GM23338 (cell line): ENCODE results near the gene RPL41. TPM values are rescaled to one million over a fixed set of nuclear protein-coding genes. Genes with fewer than 3 reads are reported as not detected.

Experiments
- ATAC-seq: fragments of 200-7000 bp; cut with Tn5 transposase; 3 replicates; pipeline ENCODE4 v1.9.1; 2020
- DNase-seq: peaks from one replicate; pipeline ENCODE4 v3.0.0-alpha.2; 2015; ENCODE audit warnings: low spot score
- H2AFZ ChIP-seq: fragments of 200-600 bp; sonication (generic); 2 replicates; pipeline ENCODE4 v1.8.0; 2016; ENCODE audit warnings: antibody characterized with exemption, mild to moderate bottlenecking, moderate library complexity
- H3F3A ChIP-seq: fragments of 200-600 bp; sonication (generic); replicated peaks from 2 replicates; pipeline ENCODE4 v1.8.0; 2017; ENCODE audit warnings: antibody characterized with exemption, mixed run types, low read depth
- H3K27ac ChIP-seq: fragments of 200-600 bp; sonication (generic); 2 replicates; pipeline ENCODE4 v1.6.1; 2016; ENCODE audit warnings: low read depth
- H3K27me3 ChIP-seq: fragments of 200-600 bp; sonication (generic); 2 replicates; pipeline ENCODE4 v1.8.0; 2016; ENCODE audit warnings: mild to moderate bottlenecking, mixed run types, moderate library complexity; ENCODE audit not compliant: insufficient read depth
- H3K36me3 ChIP-seq: fragments of 200-600 bp; sonication (generic); 2 replicates; pipeline ENCODE4 v1.8.0; 2016; ENCODE audit warnings: mild to moderate bottlenecking; ENCODE audit not compliant: insufficient read depth
- H3K4me1 ChIP-seq: fragments of 200-600 bp; sonication (generic); 2 replicates; pipeline ENCODE4 v1.8.0; 2016; ENCODE audit warnings: mild to moderate bottlenecking, moderate library complexity; ENCODE audit not compliant: insufficient read depth
- H3K4me2 ChIP-seq: fragments of 200-600 bp; sonication (generic); 2 replicates; pipeline ENCODE4 v1.7.1; 2017; ENCODE audit warnings: mixed run types
- H3K4me3 ChIP-seq: fragments of 200-600 bp; sonication (generic); 2 replicates; pipeline ENCODE4 v1.6.1; 2016; ENCODE audit warnings: mixed run types
- H3K79me2 ChIP-seq: fragments of 200-600 bp; sonication (generic); replicated peaks from 2 replicates; pipeline ENCODE4 v1.8.0; 2017; ENCODE audit warnings: mild to moderate bottlenecking; ENCODE audit not compliant: insufficient read depth
- H3K9me2 ChIP-seq: fragments of 200-600 bp; sonication (generic); 2 replicates; pipeline ENCODE4 v1.8.0; 2017; ENCODE audit not compliant: insufficient read depth
- H4K20me1 ChIP-seq: fragments of 200-600 bp; sonication (generic); replicated peaks from 2 replicates; pipeline ENCODE4 v1.8.0; 2017; ENCODE audit warnings: mild to moderate bottlenecking; ENCODE audit not compliant: insufficient read depth
- H3K27ac Mint-ChIP-seq: 2 replicates; pipeline ENCODE4 v1.8.0; 2020; ENCODE audit warnings: inconsistent platforms, mild to moderate bottlenecking, moderate library complexity, mixed read lengths
- H3K27me3 Mint-ChIP-seq: 3 replicates; pipeline ENCODE4 v1.8.0; 2022; ENCODE audit warnings: low read depth, mild to moderate bottlenecking, moderate library complexity, mixed read lengths, inconsistent platforms; ENCODE audit not compliant: insufficient read depth, poor library complexity
- H3K36me3 Mint-ChIP-seq: 3 replicates; pipeline ENCODE4 v1.8.0; 2021; ENCODE audit warnings: low read depth, mild to moderate bottlenecking, inconsistent platforms, moderate library complexity, mixed read lengths
- H3K4me1 Mint-ChIP-seq: 3 replicates; pipeline ENCODE4 v1.8.0; 2020; ENCODE audit warnings: mild to moderate bottlenecking, inconsistent platforms, mixed read lengths
- H3K4me3 Mint-ChIP-seq: 3 replicates; pipeline ENCODE4 v1.8.0; 2021; ENCODE audit warnings: moderate library complexity, mild to moderate bottlenecking, inconsistent platforms, mixed read lengths
- H3K9me3 Mint-ChIP-seq: 3 replicates; pipeline ENCODE4 v1.8.0; 2020; ENCODE audit warnings: moderate library complexity, mild to moderate bottlenecking, inconsistent platforms, mixed read lengths
- CREB1 ChIP-seq: fragments of 250-450 bp; sonication (Bioruptor Pico); IDR thresholded peaks from 2 replicates; pipeline ENCODE4 v1.5.0; 2020; ENCODE audit warnings: low read depth, mild to moderate bottlenecking, moderate library complexity
- CTCF ChIP-seq, 2 experiments: fragments of 200-600 bp in 1 of 2; sonication (generic) in 1 of 2; conservative IDR thresholded peaks; 2 replicates each; pipeline versions ENCODE4 v1.5.1 to v1.6.1; 2016 to 2017; ENCODE audit warnings: antibody characterized with exemption in 2 of 2, low read depth in 2 of 2, mild to moderate bottlenecking in 2 of 2, moderate library complexity in 1 of 2
- ETS1 ChIP-seq: IDR thresholded peaks from 2 replicates; pipeline ENCODE4 v1.6.1; 2016; ENCODE audit warnings: antibody characterized with exemption
- EZH2 ChIP-seq: fragments of 200-600 bp; sonication (generic); IDR thresholded peaks from one replicate; pipeline ENCODE4 v1.8.0; 2017; ENCODE audit warnings: antibody characterized with exemption, mild to moderate bottlenecking, low read depth; ENCODE audit not compliant: unreplicated experiment
- EZH2phosphoT487 ChIP-seq: fragments of 200-600 bp; sonication (generic); IDR thresholded peaks from one replicate; pipeline ENCODE4 v1.8.1; 2018; ENCODE audit warnings: antibody characterized with exemption; ENCODE audit not compliant: unreplicated experiment
- NANOG ChIP-seq: IDR thresholded peaks from 2 replicates; pipeline ENCODE4 v1.6.1; 2016; ENCODE audit warnings: antibody characterized with exemption, borderline replicate concordance
- POLR2AphosphoS5 ChIP-seq: IDR thresholded peaks from 2 replicates; pipeline ENCODE4 v1.6.1; 2016; ENCODE audit warnings: antibody characterized with exemption, low read depth
- STAT1 ChIP-seq: IDR thresholded peaks from one replicate; pipeline ENCODE4 v1.6.1; 2016; ENCODE audit warnings: antibody characterized with exemption; ENCODE audit not compliant: unreplicated experiment
- ZNF114 ChIP-seq: fragments of 250-450 bp; sonication (Bioruptor Pico); IDR thresholded peaks from 2 replicates; pipeline ENCODE4 v1.5.0; 2020; ENCODE audit warnings: mild to moderate bottlenecking, moderate library complexity
- ZNF331 ChIP-seq: fragments of 250-450 bp; sonication (Bioruptor Pico); IDR thresholded peaks from 2 replicates; pipeline ENCODE4 v1.5.0; 2020; ENCODE audit warnings: low read depth, mild to moderate bottlenecking, moderate library complexity
- ZNF462 ChIP-seq: fragments of 250-450 bp; sonication (Bioruptor Pico); IDR thresholded peaks from 2 replicates; pipeline ENCODE4 v1.5.0; 2020; ENCODE audit warnings: mild to moderate bottlenecking, moderate library complexity
- polyA plus RNA-seq: library from polyadenylated mRNA; unstranded; fragments of >200 nt; fragmentation: Nextera tagmentation; extraction: Ambion mirVana; gene quantifications from 2 replicates; pipeline ENCODE4 v1.2.1, GENCODE V29; 2016
- total RNA-seq: library from RNA; depleted of rRNA; stranded (reverse); fragments of >200 nt; shearing (Covaris generic); gene quantifications from 2 replicates; pipeline ENCODE4 v1.2.3, GENCODE V29; 2014

Gene RPL41
- total and polyA plus RNA-seq, 2 experiments from 2014 or later, result 2,039 to 3,875 TPM

- peak; percentile 70 to 74 for TF ChIP-seq CTCF (conservative IDR thresholded peaks at IDR 0.05; ENCODE audit: low read depth in 2 of 2)
- no peak for TF ChIP-seq STAT1
- TF ChIP-seq ZNF331, result no peak
- peak; percentile 67 for TF ChIP-seq POLR2AphosphoS5
These were observed 37.3 kb upstream of the RPL41 start (continued) for GRCh38 chr12:56078931-56079722.

- TF ChIP-seq ZNF462, result no peak
- TF ChIP-seq ZNF114, result no peak
- TF ChIP-seq EZH2phosphoT487, result no peak
- TF ChIP-seq CREB1 (CRISPR knock-in tag), result peak; percentile 53; the same call in 1 of the 2 replicates
- no peak for TF ChIP-seq EZH2
- no peak for TF ChIP-seq ZNF331
- TF ChIP-seq ETS1, result peak; percentile 24; the same call in 1 of the 2 replicates
- TF ChIP-seq NANOG, result no peak
- H3K4me1 ChIP-seq, result peaks cover 22% of the 10 kb centered on the region
- H3K36me3 Mint-ChIP-seq, result peaks cover 20% of the 10 kb centered on the region
- H3F3A ChIP-seq, result 0 out of 2 replicates have a peak, but pooled peaks cover 13% of the 10 kb centered on the region
- H3K36me3 ChIP-seq, result 0 out of 2 replicates have a peak, but pooled peaks cover 7% of the 10 kb centered on the region
- no peaks in the 10 kb centered on the region for H3K27me3 ChIP-seq
- peaks cover 7% of the 10 kb centered on the region for H3K27me3 Mint-ChIP-seq
- no peaks in the 10 kb centered on the region for H3K9me2 ChIP-seq
- peaks cover 30% of the 10 kb centered on the region for H3K79me2 ChIP-seq
- DNase-seq, result peak; percentile 92
- peak within 1 kb of the TSS; percentile 93 for H3K4me2 ChIP-seq
- peaks cover 30% of the 10 kb centered on the region for H3K4me1 Mint-ChIP-seq
- peak within 1 kb of the TSS; percentile 93 for H2AFZ ChIP-seq
- peak within 1 kb of the TSS; percentile 90 for H3K4me3 Mint-ChIP-seq
- peak within 1 kb of the TSS; percentile 98 for H3K27ac Mint-ChIP-seq
- peak within 1 kb of the TSS; percentile 98 for H3K27ac ChIP-seq
- ATAC-seq, result peak; percentile 58
- peak within 1 kb of the TSS; percentile 84 for H3K4me3 ChIP-seq
- peaks cover 17% of the 10 kb centered on the region for H4K20me1 ChIP-seq
- peaks cover 3% of the 10 kb centered on the region; the same call in 1 of the 3 replicates for H3K9me3 Mint-ChIP-seq
These were observed 36.5 kb upstream of the RPL41 start, which contains the start of gene ERBB3 for GRCh38 chr12:56079723-56080555. ERBB3 (plus strand) TSS chr12:56080165; CDS start chr12:56080301, 136 bp downstream.
